Measurements from ENCODE around the gene ZNF557.
"Not testable (repeated sequence)": the region's sequence is repeated elsewhere in the genome, so short reads cannot be mapped to it uniquely, and the experiment has no call there.

The ZNF557 gene

GRCh38 chr19:7069042-7069903, at the start of gene ZNF557:
TSS of gene ZNF557 (plus strand) at chr19:7069703. CDS start at chr19:7075075, 5,372 bp downstream.
- DNase-seq (ENCODE audit: low spot score): peak; percentile 96

- DNase-seq (ENCODE audit: low spot score): not testable (repeated sequence)
Measured at GRCh38 chr19:7021331-7021730, 48.2 kb upstream of the ZNF557 start, which contains the start of gene MBD3L2B. TSS of gene MBD3L2B (minus strand) at chr19:7021431. CDS start at chr19:7021397, 34 bp downstream.

GRCh38 chr19:7028790-7029189, 40.7 kb upstream of the ZNF557 start:
- not testable (repeated sequence) for DNase-seq (ENCODE audit: low spot score)

- DNase-seq (ENCODE audit: low spot score): not testable (repeated sequence)
Measured at GRCh38 chr19:7030278-7030677, 39.2 kb upstream of the ZNF557 start, which contains the start of gene MBD3L5. TSS of gene MBD3L5 (plus strand) at chr19:7030578. CDS start at chr19:7030612, 34 bp downstream.

GRCh38 chr19:7040079-7040478, 29.4 kb upstream of the ZNF557 start, which contains the start of gene MBD3L4:
TSS of gene MBD3L4 (minus strand) at chr19:7040179. CDS start at chr19:7040144, 35 bp downstream.
- DNase-seq (ENCODE audit: low spot score): not testable (repeated sequence)

- not testable (repeated sequence) for DNase-seq (ENCODE audit: low spot score)
Measured at GRCh38 chr19:7041563-7041962, 27.9 kb upstream of the ZNF557 start.

- not testable (repeated sequence) for DNase-seq (ENCODE audit: low spot score)
Measured at GRCh38 chr19:7049021-7049420, 20.5 kb upstream of the ZNF557 start, which contains the start of gene MBD3L2. TSS of gene MBD3L2 (plus strand) at chr19:7049321. CDS start at chr19:7049374, 53 bp downstream.

GRCh38 chr19:7051421-7051820, 18.1 kb upstream of the ZNF557 start:
- not testable (repeated sequence) for DNase-seq (ENCODE audit: low spot score)

GRCh38 chr19:7052896-7053295, 16.6 kb upstream of the ZNF557 start:
- DNase-seq (ENCODE audit: low spot score): not testable (repeated sequence)

- DNase-seq (ENCODE audit: low spot score): not testable (repeated sequence)
Measured at GRCh38 chr19:7054635-7055368, 14.7 kb upstream of the ZNF557 start.

GRCh38 chr19:7055679-7056078, 13.8 kb upstream of the ZNF557 start:
- not testable (repeated sequence) for DNase-seq (ENCODE audit: low spot score)

GRCh38 chr19:7056371-7056770, 13.1 kb upstream of the ZNF557 start:
- DNase-seq (ENCODE audit: low spot score): not testable (repeated sequence)

GRCh38 chr19:7058576-7058975, 10.9 kb upstream of the ZNF557 start, which contains the start of gene MBD3L3:
TSS of gene MBD3L3 (minus strand) at chr19:7058676. CDS start at chr19:7058605, 71 bp downstream.
- DNase-seq (ENCODE audit: low spot score): not testable (repeated sequence)

GRCh38 chr19:7059977-7060376, 9.5 kb upstream of the ZNF557 start:
- not testable (repeated sequence) for DNase-seq (ENCODE audit: low spot score)

- DNase-seq (ENCODE audit: low spot score): no peak
Measured at GRCh38 chr19:7063339-7063738, 6.2 kb upstream of the ZNF557 start.

GRCh38 chr19:7063764-7064418, 5.6 kb upstream of the ZNF557 start:
- DNase-seq (ENCODE audit: low spot score): no peak

GRCh38 chr19:7067122-7067521, 2.4 kb upstream of the ZNF557 start:
- DNase-seq (ENCODE audit: low spot score): not testable (repeated sequence)

- DNase-seq (ENCODE audit: low spot score): no peak
Measured at GRCh38 chr19:7067716-7068115, 1.8 kb upstream of the ZNF557 start.

- no peak for DNase-seq (ENCODE audit: low spot score)
Measured at GRCh38 chr19:7068599-7068998, 904 bp upstream of the ZNF557 start.

GRCh38 chr19:7069904-7070226, 362 bp downstream of the ZNF557 start:
- DNase-seq (ENCODE audit: low spot score): no peak

- no peak for DNase-seq (ENCODE audit: low spot score)
Measured at GRCh38 chr19:7072541-7072940, 3.0 kb downstream of the ZNF557 start.
